Adrenal gland (tissue), 12 donors: ENCODE measurements around the gene ELP1. TPM values are rescaled to one million over a fixed set of nuclear protein-coding genes. Genes with fewer than 3 reads are reported as not detected.
"Not testable (repeated sequence)": the region's sequence is repeated elsewhere in the genome, so short reads cannot be mapped to it uniquely, and the experiment has no call there.

Source experiments
- DNase-seq, 7 donors: peaks; one replicate each; pipeline ENCODE4 v3.0.0-alpha.2; 2019 to 2020
- H3K27ac ChIP-seq, 5 donors: fragments of 200-600 bp; sonication (generic) in 4 of 5; 1 replicate in 3 of 5; 2 replicates in 2 of 5; pipeline versions ENCODE4 v1.5.1 to v1.8.0; 2016 to 2020; ENCODE audit warnings: mild to moderate bottlenecking in 1 of 5
- H3K27me3 ChIP-seq: fragments of 200-600 bp; 2 replicates; pipeline ENCODE4 v1.8.0; 2021
- H3K36me3 ChIP-seq, 2 donors: fragments of 200-600 bp; replicated peaks in 1 of 2; 1 replicate in 1 of 2; 2 replicates in 1 of 2; pipeline versions ENCODE4 v1.5.1 to v1.8.0; 2018 to 2022
- H3K4me1 ChIP-seq, 2 donors: fragments of 200-600 bp; replicated peaks in 1 of 2; 1 replicate in 1 of 2; 2 replicates in 1 of 2; pipeline versions ENCODE4 v1.5.1 to v1.8.0; 2018 to 2021
- H3K4me3 ChIP-seq, 4 donors: fragments of 200-600 bp; sonication (generic) in 3 of 4; one replicate each; pipeline ENCODE4 v1.5.1; 2016 to 2018
- H3K9me3 ChIP-seq, 3 donors: fragments of 200-600 bp; sonication (generic) in 1 of 3; replicated peaks in 1 of 3; 1 replicate in 2 of 3; 2 replicates in 1 of 3; pipeline versions ENCODE4 v1.5.1 to v1.8.0; 2016 to 2021
- CTCF ChIP-seq, 6 experiments: fragments of 450-650 bp in 4 of 6; fragments of 200-600 bp in 2 of 6; sonication (generic) in 1 of 6; IDR thresholded peaks; 1 replicate in 5 of 6; 2 replicates in 1 of 6; pipeline versions ENCODE4 v1.5.1 to v1.8.0; 2016 to 2021; ENCODE audit warnings: antibody characterized with exemption in 6 of 6, mild to moderate bottlenecking in 2 of 6, moderate library complexity in 1 of 6
- POLR2A ChIP-seq, 2 donors: fragments of 450-650 bp; IDR thresholded peaks; one replicate each; pipeline ENCODE4 v1.6.1; 2017; ENCODE audit warnings: antibody characterized with exemption in 2 of 2, mild to moderate bottlenecking in 2 of 2, moderate library complexity in 1 of 2
- WGBS, 4 donors: extraction: QIAGEN DNeasy Blood & Tissue Kit in 2 of 4; methylation state at CpG; one replicate each; pipeline versions ENCODE4 v1.1.5 to v1.1.7; 2013 to 2017; 5-methylcytosine and 5-hydroxymethylcytosine counted together
- intact Hi-C, 2 donors: fragments of 100-400 bp; cut with DNase I; formaldehyde crosslinking; loops; one replicate each; pipeline versions ENCODE4 v1.14.1 to v1.15.0; 2022 to 2023
- polyA plus RNA-seq, 3 donors: library from polyadenylated mRNA; stranded (reverse); fragments of 200-250 nt in 2 of 3; fragments of 350-450 nt in 1 of 3; fragmentation: Illumina TruSeq in 1 of 3; extraction: RNeasy Lipid Tissue Mini Kit (QIAGEN cat#74804) in 1 of 3; gene quantifications; one replicate each; pipeline ENCODE4 v1.2.3, GENCODE V29; 2013 to 2014
- total RNA-seq, 9 donors: library from RNA; depleted of rRNA in 4 of 9; stranded (reverse); fragments of >200 nt in 4 of 9; fragments of 120-200 nt in 1 of 9; fragmentation: NEBNext Ultra II Directional in 1 of 9; extraction: Animal tissue kit (Norgen Biotek cat#: 25700) in 1 of 9; gene quantifications; one replicate each; pipeline versions ENCODE4 v1.1.0 to v1.2.4, GENCODE V29; 2013 to 2023
- donor health status: healthy with polysubstance abuse.
- donor health status: Bipolar disorder and iron deficiency.
- donor health status: DM: yes; HTN: yes; CAD: no.
- donor health status: DM: no; HTN: no; CAD: no.
- donor health status: DM: no; HTN: no; CAD: no.
- donor health status: DM: yes; HTN: yes; CAD: no.

ELP1 gene
- total and polyA plus RNA-seq, 12 donors, result 54.3 to 768 (median 147) TPM

DNA sequence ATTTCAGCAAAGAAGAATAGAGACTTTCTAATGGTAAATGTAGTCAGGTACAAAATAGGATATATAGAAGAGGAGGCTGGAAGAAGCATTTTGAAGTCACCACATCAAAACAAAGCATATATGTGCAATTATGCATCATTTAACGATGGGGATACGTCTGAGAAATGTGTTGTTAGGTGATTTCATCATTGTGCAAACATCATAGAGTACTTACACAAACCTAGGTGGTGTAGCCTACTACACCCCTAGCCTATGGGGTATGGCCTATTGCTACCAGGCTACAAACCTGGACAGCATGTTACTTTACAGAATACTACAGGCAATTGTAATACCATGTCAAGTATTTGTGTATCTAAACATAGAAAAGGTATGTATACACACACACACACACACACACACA, 28.4 kb downstream of the ELP1 start:
- intact Hi-C loops, result no loop called here
- TF ChIP-seq CTCF (IDR thresholded peaks at IDR 0.05) (no peak), POLR2A (IDR thresholded peaks at IDR 0.05) (no peak)

GRCh38 chr9:108904161-108904560, 29.8 kb downstream of the ELP1 start:
- intact Hi-C loops, result no loop called here
- Histone ChIP-seq H3K27ac (no peak overlapping the region), H3K36me3 (peaks cover 0 to 92% of the 10 kb centered on the region in 2 donors), H3K4me3 (no peak overlapping the region), H3K9me3 (no peaks in the 10 kb centered on the region), H3K4me1 (no peaks in the 10 kb centered on the region), H3K27me3 (no peaks in the 10 kb centered on the region)
- no peak for DNase-seq
- WGBS, 4 donors, result 96 to 100% (median 96%) methylated on average over 3 of the region's 3 CpGs
- TF ChIP-seq CTCF (IDR thresholded peaks at IDR 0.05) (no peak), POLR2A (IDR thresholded peaks at IDR 0.05) (no peak)

More for the DNA sequence above, 28.4 kb downstream of the ELP1 start:
- peaks cover 0 to 93% of the 10 kb centered on the region in 2 donors for H3K36me3 ChIP-seq
- DNase-seq, result no peak
- H3K4me1 ChIP-seq, result no peaks in the 10 kb centered on the region
- H3K9me3 ChIP-seq, result no peaks in the 10 kb centered on the region
- 84 to 95% (median 94%) methylated on average over 2 of the region's 2 CpGs for WGBS, 4 donors
- no peaks in the 10 kb centered on the region for H3K27me3 ChIP-seq
- H3K27ac ChIP-seq, result no peak overlapping the region
- no peak overlapping the region for H3K4me3 ChIP-seq

GRCh38 chr9:108903420-108904103, 30.4 kb downstream of the ELP1 start:
- TF ChIP-seq POLR2A (IDR thresholded peaks at IDR 0.05) (no peak), CTCF (IDR thresholded peaks at IDR 0.05) (no peak)
- Histone ChIP-seq H3K27ac (no peak overlapping the region), H3K36me3 (peaks cover 0 to 92% of the 10 kb centered on the region in 2 donors), H3K4me1 (no peaks in the 10 kb centered on the region), H3K4me3 (no peak overlapping the region), H3K27me3 (no peaks in the 10 kb centered on the region), H3K9me3 (no peaks in the 10 kb centered on the region)
- DNase-seq, result no peak
- intact Hi-C loops, result no loop called here
- WGBS, 4 donors, result 84 to 96% (median 86%) methylated on average over 2 of the region's 2 CpGs

DNA sequence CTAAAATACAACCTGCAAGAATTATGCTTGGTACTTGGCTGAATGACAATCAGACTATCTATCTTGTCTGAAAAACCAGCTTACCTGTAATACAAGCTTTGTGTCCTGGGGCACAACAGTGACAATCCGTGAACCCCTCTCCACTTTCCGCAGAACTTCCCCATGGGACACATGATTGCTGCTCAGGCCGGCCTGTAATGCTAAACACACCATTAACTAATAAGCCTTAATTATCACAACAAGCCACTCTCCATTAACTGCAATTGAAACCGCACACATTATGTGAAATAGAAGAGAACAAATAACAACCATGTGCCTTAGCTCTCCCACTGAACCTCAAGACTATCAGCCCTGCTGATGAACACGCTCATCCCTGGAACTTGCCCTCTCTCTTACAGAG, 33.7 kb downstream of the ELP1 start:
- Histone ChIP-seq H3K27ac (no peak overlapping the region), H3K36me3 (peaks cover 0 to 93% of the 10 kb centered on the region in 2 donors), H3K9me3 (no peaks in the 10 kb centered on the region), H3K4me3 (no peak overlapping the region), H3K4me1 (no peaks in the 10 kb centered on the region), H3K27me3 (no peaks in the 10 kb centered on the region)
- 87 to 98% (median 90%) methylated on average over 5 of the region's 5 CpGs for WGBS, 4 donors
- TF ChIP-seq CTCF (IDR thresholded peaks at IDR 0.05) (no peak), POLR2A (IDR thresholded peaks at IDR 0.05) (no peak)
- DNase-seq, result no peak
- intact Hi-C loops, result no loop called here

- H3K4me1 ChIP-seq, intact Hi-C loops, DNase-seq, H3K27me3 ChIP-seq, H3K9me3 ChIP-seq, H3K4me3 ChIP-seq, H3K27ac ChIP-seq: not testable (repeated sequence)
- peaks cover 0 to 91% of the 10 kb centered on the region in 2 donors for H3K36me3 ChIP-seq
- 90 to 96% (median 95%) methylated on average over 8 of the region's 8 CpGs for WGBS, 4 donors
These were observed 34.8 kb downstream of the ELP1 start for GRCh38 chr9:108899023-108899695.
